GM23338 (cell line): ENCODE measurements around the gene ADSS1. TPM values are rescaled to one million over a fixed set of nuclear protein-coding genes. Genes with fewer than 3 reads are reported as not detected.

Experiments used
- ATAC-seq: fragments of 200-7000 bp; cut with Tn5 transposase; 3 replicates; pipeline ENCODE4 v1.9.1; 2020
- DNase-seq: peaks from one replicate; pipeline ENCODE4 v3.0.0-alpha.2; 2015; ENCODE audit warnings: low spot score
- H2AFZ ChIP-seq: fragments of 200-600 bp; sonication (generic); 2 replicates; pipeline ENCODE4 v1.8.0; 2016; ENCODE audit warnings: antibody characterized with exemption, mild to moderate bottlenecking, moderate library complexity
- H3F3A ChIP-seq: fragments of 200-600 bp; sonication (generic); replicated peaks from 2 replicates; pipeline ENCODE4 v1.8.0; 2017; ENCODE audit warnings: antibody characterized with exemption, mixed run types, low read depth
- H3K27ac ChIP-seq: fragments of 200-600 bp; sonication (generic); 2 replicates; pipeline ENCODE4 v1.6.1; 2016; ENCODE audit warnings: low read depth
- H3K27me3 ChIP-seq: fragments of 200-600 bp; sonication (generic); 2 replicates; pipeline ENCODE4 v1.8.0; 2016; ENCODE audit warnings: mild to moderate bottlenecking, mixed run types, moderate library complexity; ENCODE audit not compliant: insufficient read depth
- H3K36me3 ChIP-seq: fragments of 200-600 bp; sonication (generic); 2 replicates; pipeline ENCODE4 v1.8.0; 2016; ENCODE audit warnings: mild to moderate bottlenecking; ENCODE audit not compliant: insufficient read depth
- H3K4me1 ChIP-seq: fragments of 200-600 bp; sonication (generic); 2 replicates; pipeline ENCODE4 v1.8.0; 2016; ENCODE audit warnings: mild to moderate bottlenecking, moderate library complexity; ENCODE audit not compliant: insufficient read depth
- H3K4me2 ChIP-seq: fragments of 200-600 bp; sonication (generic); 2 replicates; pipeline ENCODE4 v1.7.1; 2017; ENCODE audit warnings: mixed run types
- H3K4me3 ChIP-seq: fragments of 200-600 bp; sonication (generic); 2 replicates; pipeline ENCODE4 v1.6.1; 2016; ENCODE audit warnings: mixed run types
- H3K79me2 ChIP-seq: fragments of 200-600 bp; sonication (generic); replicated peaks from 2 replicates; pipeline ENCODE4 v1.8.0; 2017; ENCODE audit warnings: mild to moderate bottlenecking; ENCODE audit not compliant: insufficient read depth
- H3K9me2 ChIP-seq: fragments of 200-600 bp; sonication (generic); 2 replicates; pipeline ENCODE4 v1.8.0; 2017; ENCODE audit not compliant: insufficient read depth
- H4K20me1 ChIP-seq: fragments of 200-600 bp; sonication (generic); replicated peaks from 2 replicates; pipeline ENCODE4 v1.8.0; 2017; ENCODE audit warnings: mild to moderate bottlenecking; ENCODE audit not compliant: insufficient read depth
- H3K27ac Mint-ChIP-seq: 2 replicates; pipeline ENCODE4 v1.8.0; 2020; ENCODE audit warnings: inconsistent platforms, mild to moderate bottlenecking, moderate library complexity, mixed read lengths
- H3K27me3 Mint-ChIP-seq: 3 replicates; pipeline ENCODE4 v1.8.0; 2022; ENCODE audit warnings: low read depth, mild to moderate bottlenecking, moderate library complexity, mixed read lengths, inconsistent platforms; ENCODE audit not compliant: insufficient read depth, poor library complexity
- H3K36me3 Mint-ChIP-seq: 3 replicates; pipeline ENCODE4 v1.8.0; 2021; ENCODE audit warnings: low read depth, mild to moderate bottlenecking, inconsistent platforms, moderate library complexity, mixed read lengths
- H3K4me1 Mint-ChIP-seq: 3 replicates; pipeline ENCODE4 v1.8.0; 2020; ENCODE audit warnings: mild to moderate bottlenecking, inconsistent platforms, mixed read lengths
- H3K4me3 Mint-ChIP-seq: 3 replicates; pipeline ENCODE4 v1.8.0; 2021; ENCODE audit warnings: moderate library complexity, mild to moderate bottlenecking, inconsistent platforms, mixed read lengths
- H3K9me3 Mint-ChIP-seq: 3 replicates; pipeline ENCODE4 v1.8.0; 2020; ENCODE audit warnings: moderate library complexity, mild to moderate bottlenecking, inconsistent platforms, mixed read lengths
- CTCF ChIP-seq, 2 experiments: fragments of 200-600 bp in 1 of 2; sonication (generic) in 1 of 2; conservative IDR thresholded peaks; 2 replicates each; pipeline versions ENCODE4 v1.5.1 to v1.6.1; 2016 to 2017; ENCODE audit warnings: antibody characterized with exemption in 2 of 2, low read depth in 2 of 2, mild to moderate bottlenecking in 2 of 2, moderate library complexity in 1 of 2
- ETS1 ChIP-seq: IDR thresholded peaks from 2 replicates; pipeline ENCODE4 v1.6.1; 2016; ENCODE audit warnings: antibody characterized with exemption
- EZH2 ChIP-seq: fragments of 200-600 bp; sonication (generic); IDR thresholded peaks from one replicate; pipeline ENCODE4 v1.8.0; 2017; ENCODE audit warnings: antibody characterized with exemption, mild to moderate bottlenecking, low read depth; ENCODE audit not compliant: unreplicated experiment
- EZH2phosphoT487 ChIP-seq: fragments of 200-600 bp; sonication (generic); IDR thresholded peaks from one replicate; pipeline ENCODE4 v1.8.1; 2018; ENCODE audit warnings: antibody characterized with exemption; ENCODE audit not compliant: unreplicated experiment
- JUNB ChIP-seq: IDR thresholded peaks from one replicate; pipeline ENCODE4 v1.6.1; 2016; ENCODE audit warnings: antibody characterized with exemption; ENCODE audit not compliant: unreplicated experiment
- NANOG ChIP-seq: IDR thresholded peaks from 2 replicates; pipeline ENCODE4 v1.6.1; 2016; ENCODE audit warnings: antibody characterized with exemption, borderline replicate concordance
- POLR2AphosphoS5 ChIP-seq: IDR thresholded peaks from 2 replicates; pipeline ENCODE4 v1.6.1; 2016; ENCODE audit warnings: antibody characterized with exemption, low read depth
- REST ChIP-seq: IDR thresholded peaks from one replicate; pipeline ENCODE4 v1.6.1; 2018; ENCODE audit warnings: antibody characterized with exemption; ENCODE audit not compliant: unreplicated experiment
- STAT1 ChIP-seq: IDR thresholded peaks from one replicate; pipeline ENCODE4 v1.6.1; 2016; ENCODE audit warnings: antibody characterized with exemption; ENCODE audit not compliant: unreplicated experiment
- ZNF114 ChIP-seq: fragments of 250-450 bp; sonication (Bioruptor Pico); IDR thresholded peaks from 2 replicates; pipeline ENCODE4 v1.5.0; 2020; ENCODE audit warnings: mild to moderate bottlenecking, moderate library complexity
- ZNF331 ChIP-seq: fragments of 250-450 bp; sonication (Bioruptor Pico); IDR thresholded peaks from 2 replicates; pipeline ENCODE4 v1.5.0; 2020; ENCODE audit warnings: low read depth, mild to moderate bottlenecking, moderate library complexity
- polyA plus RNA-seq: library from polyadenylated mRNA; unstranded; fragments of >200 nt; fragmentation: Nextera tagmentation; extraction: Ambion mirVana; gene quantifications from 2 replicates; pipeline ENCODE4 v1.2.1, GENCODE V29; 2016
- total RNA-seq: library from RNA; depleted of rRNA; stranded (reverse); fragments of >200 nt; shearing (Covaris generic); gene quantifications from 2 replicates; pipeline ENCODE4 v1.2.3, GENCODE V29; 2014

The ADSS1 gene
- total and polyA plus RNA-seq, 2 experiments from 2014 or later, result 9.5 to 11.6 TPM

- TF ChIP-seq STAT1, result no peak
- no peak for TF ChIP-seq REST
- TF ChIP-seq ETS1, result no peak
- no peak for TF ChIP-seq CTCF (conservative IDR thresholded peaks at IDR 0.05; ENCODE audit: low read depth in 2 of 2)
- TF ChIP-seq NANOG, result no peak
- no peak for TF ChIP-seq ZNF331 (CRISPR knock-in tag)
These were observed 6.4 kb upstream of the ADSS1 start (continued) for GRCh38 chr14:104717646-104718045.

- no peaks in the 10 kb centered on the region for H3F3A ChIP-seq
- no peak overlapping the region for H3K4me3 ChIP-seq
- Mint-ChIP-seq H3K27ac (no peak overlapping the region; the same call in 1 of the 2 replicates), H3K36me3 (peaks cover 6% of the 10 kb centered on the region), H3K4me3 (no peak overlapping the region), H3K27me3 (peaks cover 8% of the 10 kb centered on the region), H3K4me1 (peaks cover 4% of the 10 kb centered on the region; the same call in 1 of the 3 replicates), H3K9me3 (no peaks in the 10 kb centered on the region)
- H4K20me1 ChIP-seq, result no peaks in the 10 kb centered on the region
- no peaks in the 10 kb centered on the region for H3K9me2 ChIP-seq
- H3K27ac ChIP-seq, result no peak overlapping the region
- ATAC-seq, result no peak
- no peak overlapping the region for H2AFZ ChIP-seq
- no peak for DNase-seq
- H3K4me1 ChIP-seq, result no peaks in the 10 kb centered on the region
- H3K36me3 ChIP-seq, result no peaks in the 10 kb centered on the region
- TF ChIP-seq ZNF114 (CRISPR knock-in tag) (no peak), ZNF331 (CRISPR knock-in tag) (no peak)
- H3K4me2 ChIP-seq, result no peak overlapping the region
- H3K79me2 ChIP-seq, result no peaks in the 10 kb centered on the region
- no peaks in the 10 kb centered on the region for H3K27me3 ChIP-seq
These were observed 5.9 kb upstream of the ADSS1 start for GRCh38 chr14:104718147-104718546.

DNA sequence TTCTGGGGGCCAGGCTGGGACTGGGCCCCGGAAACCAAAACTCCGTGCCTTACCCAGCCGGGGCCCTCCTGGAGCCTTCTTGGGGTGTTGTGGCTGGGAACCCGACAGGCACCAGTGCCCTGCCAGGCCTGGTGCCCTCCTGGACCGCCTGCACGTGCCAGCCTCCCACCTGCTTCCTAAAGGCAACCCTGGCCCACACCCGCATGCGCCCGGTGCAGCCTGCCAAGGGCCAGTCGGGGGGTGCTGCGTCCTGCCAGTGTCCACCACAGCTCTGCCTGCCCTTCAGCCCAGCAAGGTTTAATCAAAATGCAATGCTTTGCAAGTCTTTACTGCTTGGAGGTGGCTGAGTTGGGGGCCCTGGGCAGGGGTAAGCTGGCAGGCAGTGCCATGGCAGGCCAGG lies 5.2 kb upstream of the ADSS1 start:
- no peak overlapping the region for H2AFZ ChIP-seq
- no peak overlapping the region for H3K27ac ChIP-seq
- H3K9me2 ChIP-seq, result no peaks in the 10 kb centered on the region
- H3K27me3 ChIP-seq, result no peaks in the 10 kb centered on the region
- no peak overlapping the region for H3K27ac Mint-ChIP-seq
- H3K4me1 ChIP-seq, result no peaks in the 10 kb centered on the region
- ATAC-seq, result no peak
- no peaks in the 10 kb centered on the region for H3F3A ChIP-seq
- no peak for DNase-seq
- H3K4me3 Mint-ChIP-seq, result no peak overlapping the region
- no peak overlapping the region for H3K4me3 ChIP-seq
- H3K9me3 Mint-ChIP-seq, result no peaks in the 10 kb centered on the region
- H3K4me2 ChIP-seq, result no peak overlapping the region
- H3K4me1 Mint-ChIP-seq, result peaks cover 4% of the 10 kb centered on the region; the same call in 1 of the 3 replicates
- peaks cover 8% of the 10 kb centered on the region for H3K27me3 Mint-ChIP-seq
- H3K36me3 Mint-ChIP-seq, result peaks cover 6% of the 10 kb centered on the region
- no peaks in the 10 kb centered on the region for H4K20me1 ChIP-seq
- no peaks in the 10 kb centered on the region for H3K36me3 ChIP-seq
- no peaks in the 10 kb centered on the region for H3K79me2 ChIP-seq
- TF ChIP-seq ZNF114 (CRISPR knock-in tag) (no peak), JUNB (no peak), NANOG (no peak), CTCF (conservative IDR thresholded peaks at IDR 0.05; ENCODE audit: low read depth in 2 of 2) (no peak), EZH2 (no peak), POLR2AphosphoS5 (no peak), STAT1 (no peak), EZH2phosphoT487 (no peak), ETS1 (no peak)
